GM18870 (cell line): ENCODE results near the gene SLC29A3.
"Not testable (repeated sequence)": the region's sequence is repeated elsewhere in the genome, so short reads cannot be mapped to it uniquely, and the experiment has no call there.

Source experiments
- ATAC-seq: cut with Tn5 transposase; IDR thresholded peaks from one replicate; pipeline ENCODE4 v1.9.1; 2021; ENCODE audit warnings: moderate library complexity; ENCODE audit not compliant: unreplicated experiment

SLC29A3 gene

GRCh38 chr10:71283876-71284275 lies 35.2 kb upstream of the SLC29A3 start:
- no peak for ATAC-seq

- no peak for ATAC-seq
These were observed 34.4 kb upstream of the SLC29A3 start for GRCh38 chr10:71284544-71285179.

GRCh38 chr10:71285180-71285545 lies 33.9 kb upstream of the SLC29A3 start:
- ATAC-seq: no peak

- no peak for ATAC-seq
These were observed 33.1 kb upstream of the SLC29A3 start for GRCh38 chr10:71285986-71286385.

- no peak for ATAC-seq
These were observed 32.4 kb upstream of the SLC29A3 start for GRCh38 chr10:71286521-71287294.

GRCh38 chr10:71287456-71287855 lies 31.6 kb upstream of the SLC29A3 start:
- no peak for ATAC-seq

- ATAC-seq: no peak
These were observed 30.6 kb upstream of the SLC29A3 start for GRCh38 chr10:71288461-71288860.

GRCh38 chr10:71289421-71290130 lies 29.5 kb upstream of the SLC29A3 start:
- no peak for ATAC-seq

GRCh38 chr10:71290331-71290730 lies 28.7 kb upstream of the SLC29A3 start:
- no peak for ATAC-seq

GRCh38 chr10:71290806-71291527 lies 28.1 kb upstream of the SLC29A3 start:
- no peak for ATAC-seq

- no peak for ATAC-seq
These were observed 27.5 kb upstream of the SLC29A3 start for GRCh38 chr10:71291528-71291900.

- no peak for ATAC-seq
These were observed 26.2 kb upstream of the SLC29A3 start for GRCh38 chr10:71292624-71293445.

GRCh38 chr10:71293446-71294084 lies 25.5 kb upstream of the SLC29A3 start:
- no peak for ATAC-seq

- ATAC-seq: no peak
These were observed 24.9 kb upstream of the SLC29A3 start for GRCh38 chr10:71294091-71294561.

- no peak for ATAC-seq
These were observed 24.2 kb upstream of the SLC29A3 start for GRCh38 chr10:71294856-71295255.

- ATAC-seq: no peak
These were observed 23.4 kb upstream of the SLC29A3 start for GRCh38 chr10:71295641-71296040.

GRCh38 chr10:71296086-71296485 lies 23.0 kb upstream of the SLC29A3 start:
- ATAC-seq: no peak

GRCh38 chr10:71296811-71297210 lies 22.2 kb upstream of the SLC29A3 start:
- ATAC-seq: not testable (repeated sequence)

- ATAC-seq: no peak
These were observed 21.7 kb upstream of the SLC29A3 start for GRCh38 chr10:71297343-71297742.
